GM13977 (cell line): ENCODE data around the gene TMED1.

Experiments
- DNase-seq: peaks from one replicate; pipeline ENCODE4 v3.0.0; 2012; ENCODE audit warnings: low spot score
- CTCF ChIP-seq: IDR thresholded peaks from 2 replicates; pipeline ENCODE4 v1.5.1; 2012; ENCODE audit warnings: mild to moderate bottlenecking, control low read depth; ENCODE audit not compliant: insufficient read depth; ENCODE audit errors: extremely low read depth, missing control alignments
- in situ Hi-C: fragments of 300-500 bp; cut with MboI; formaldehyde crosslinking; loops from one replicate; pipeline ENCODE4 v1.12.0; 2022; ENCODE audit warnings: low sequenced_read_pairs, low pct_unique_long_range_greater_than_20kb, mixed read lengths, inconsistent platforms; ENCODE audit not compliant: unreplicated experiment

TMED1 gene

GRCh38 chr19:10820173-10820572 is 15.8 kb downstream of the TMED1 start:
- in situ Hi-C loops = no loop called here
- TF ChIP-seq CTCF = peak; percentile 44
- no peak for DNase-seq

- in situ Hi-C loops = no loop called here
- no peak for TF ChIP-seq CTCF
- DNase-seq = no peak
Observed at GRCh38 chr19:10819124-10820060, 16.6 kb downstream of the TMED1 start.

GRCh38 chr19:10818301-10819123 is 17.5 kb downstream of the TMED1 start:
- no peak for TF ChIP-seq CTCF
- in situ Hi-C loops = no loop called here
- no peak for DNase-seq

GRCh38 chr19:10817291-10818038 is 18.5 kb downstream of the TMED1 start:
- in situ Hi-C loops = no loop called here
- no peak for TF ChIP-seq CTCF
- DNase-seq = no peak

DNA sequence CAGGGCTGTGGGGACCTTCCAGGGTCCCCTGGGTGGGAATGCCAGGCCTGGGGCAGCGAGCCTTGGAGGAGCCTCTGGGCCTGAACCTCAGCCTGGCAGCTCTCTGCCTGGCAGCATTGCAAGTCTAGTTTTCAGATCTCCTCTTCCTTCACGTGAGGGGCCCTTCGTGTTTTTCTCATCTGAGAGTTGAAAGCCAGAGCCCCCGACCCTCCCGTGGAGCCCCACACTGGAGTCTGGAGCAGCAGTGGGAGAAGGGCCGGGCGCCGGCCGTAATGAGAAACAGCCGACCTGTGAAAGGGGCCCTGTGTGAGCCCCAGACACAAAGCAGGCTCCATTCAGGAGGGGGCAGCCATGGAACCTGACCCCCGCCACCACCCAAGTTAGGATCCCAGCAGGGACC is 19.3 kb downstream of the TMED1 start:
- no peak for DNase-seq
- TF ChIP-seq CTCF = no peak
- in situ Hi-C loops = no loop called here

GRCh38 chr19:10815969-10816644 is 19.9 kb downstream of the TMED1 start:
- no peak for TF ChIP-seq CTCF
- no peak for DNase-seq
- in situ Hi-C loops = no loop called here
